H54 (cell line): ENCODE measurements around the gene ARID4B.
A peak's percentile ranks its signal among the peaks of the same experiment; 100 is the strongest.
"Not testable (repeated sequence)": the region's sequence is repeated elsewhere in the genome, so short reads cannot be mapped to it uniquely, and the experiment has no call there.

Source experiments
- DNase-seq: peaks from one replicate; pipeline ENCODE4 v3.0.0; 2011; ENCODE audit warnings: low spot score, mixed read lengths; ENCODE audit not compliant: insufficient read length
- FAIRE-seq: peaks from 3 replicates; lab custom pipeline; 2011; peaks lifted over from hg19 to GRCh38; lab: Jason Lieb, UNC
- POLR2A ChIP-seq: IDR thresholded peaks from 2 replicates; pipeline ENCODE4 v1.6.1; 2011; ENCODE audit warnings: low read depth, mild to moderate bottlenecking, low read length

ARID4B gene

GRCh38 chr1:235327559-235328270, at the start of gene ARID4B:
ARID4B (minus strand) TSS chr1:235328179; CDS start chr1:235326919, 1,260 bp downstream.
- peak; percentile 89 for TF ChIP-seq POLR2A
- FAIRE-seq (no peak), DNase-seq (peak; percentile 85)

- FAIRE-seq = no peak
- no peak for TF ChIP-seq POLR2A
- no peak for DNase-seq
Observed at GRCh38 chr1:235375919-235376605, 48.1 kb upstream of the ARID4B start.

- FAIRE-seq (no peak), DNase-seq (no peak)
- no peak for TF ChIP-seq POLR2A
Observed at GRCh38 chr1:235369802-235370201, 41.8 kb upstream of the ARID4B start.

GRCh38 chr1:235368428-235368827, 40.4 kb upstream of the ARID4B start:
- no peak for FAIRE-seq
- TF ChIP-seq POLR2A = no peak

GRCh38 chr1:235367000-235367908, 39.3 kb upstream of the ARID4B start, which contains the start of gene TBCE:
TBCE (plus strand) TSS chr1:235367427; CDS start chr1:235380050, 12,623 bp downstream.
- DNase-seq = peak; percentile 88
- TF ChIP-seq POLR2A = peak; percentile 94
- peak; percentile 62 for FAIRE-seq

More at GRCh38 chr1:235368428-235368827, 40.4 kb upstream of the ARID4B start:
- no peak for DNase-seq

DNA sequence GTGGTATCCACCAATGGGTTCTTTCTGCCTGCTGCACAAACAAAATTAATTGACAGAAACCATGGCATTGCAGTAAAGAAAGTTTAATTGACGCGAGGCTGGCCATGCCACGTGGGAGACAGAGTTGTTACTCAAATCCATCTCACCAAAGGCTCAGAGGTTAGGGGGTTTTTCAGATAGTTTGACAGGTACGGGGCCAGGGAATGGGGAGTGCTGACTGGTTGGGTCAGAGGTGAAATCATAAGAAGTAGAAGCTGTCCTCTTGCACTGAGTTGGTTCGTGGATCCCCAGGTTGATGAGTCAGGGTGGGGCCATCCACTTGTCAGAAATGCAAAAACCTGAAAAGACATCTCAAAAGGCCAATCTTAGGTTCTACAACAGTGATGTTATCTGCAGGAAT, 38.3 kb upstream of the ARID4B start:
- FAIRE-seq (no peak), DNase-seq (no peak)
- no peak for TF ChIP-seq POLR2A

- not testable (repeated sequence) for DNase-seq, FAIRE-seq
Observed at GRCh38 chr1:235364189-235364588, 36.2 kb upstream of the ARID4B start.

DNA sequence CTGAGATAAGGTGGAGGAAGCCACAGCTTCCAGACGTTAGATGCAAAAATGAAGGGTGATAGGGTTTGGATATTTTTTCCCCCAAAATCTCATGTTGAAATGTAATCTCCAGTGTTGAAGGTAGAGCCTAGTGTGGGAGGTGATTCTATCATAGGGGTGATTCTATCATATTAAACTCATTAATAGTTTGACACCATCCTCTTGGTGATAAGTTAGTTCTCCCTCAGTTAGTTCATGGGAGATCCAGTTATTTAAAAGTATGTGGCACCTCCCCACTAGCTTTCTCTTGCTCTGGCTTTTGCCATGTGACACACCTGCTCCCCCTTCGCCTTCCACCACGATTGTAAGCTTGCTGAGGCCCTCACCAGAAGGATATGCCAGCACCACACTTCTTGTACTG, 30.9 kb upstream of the ARID4B start:
- no peak for FAIRE-seq
- DNase-seq = no peak
- no peak for TF ChIP-seq POLR2A

DNA sequence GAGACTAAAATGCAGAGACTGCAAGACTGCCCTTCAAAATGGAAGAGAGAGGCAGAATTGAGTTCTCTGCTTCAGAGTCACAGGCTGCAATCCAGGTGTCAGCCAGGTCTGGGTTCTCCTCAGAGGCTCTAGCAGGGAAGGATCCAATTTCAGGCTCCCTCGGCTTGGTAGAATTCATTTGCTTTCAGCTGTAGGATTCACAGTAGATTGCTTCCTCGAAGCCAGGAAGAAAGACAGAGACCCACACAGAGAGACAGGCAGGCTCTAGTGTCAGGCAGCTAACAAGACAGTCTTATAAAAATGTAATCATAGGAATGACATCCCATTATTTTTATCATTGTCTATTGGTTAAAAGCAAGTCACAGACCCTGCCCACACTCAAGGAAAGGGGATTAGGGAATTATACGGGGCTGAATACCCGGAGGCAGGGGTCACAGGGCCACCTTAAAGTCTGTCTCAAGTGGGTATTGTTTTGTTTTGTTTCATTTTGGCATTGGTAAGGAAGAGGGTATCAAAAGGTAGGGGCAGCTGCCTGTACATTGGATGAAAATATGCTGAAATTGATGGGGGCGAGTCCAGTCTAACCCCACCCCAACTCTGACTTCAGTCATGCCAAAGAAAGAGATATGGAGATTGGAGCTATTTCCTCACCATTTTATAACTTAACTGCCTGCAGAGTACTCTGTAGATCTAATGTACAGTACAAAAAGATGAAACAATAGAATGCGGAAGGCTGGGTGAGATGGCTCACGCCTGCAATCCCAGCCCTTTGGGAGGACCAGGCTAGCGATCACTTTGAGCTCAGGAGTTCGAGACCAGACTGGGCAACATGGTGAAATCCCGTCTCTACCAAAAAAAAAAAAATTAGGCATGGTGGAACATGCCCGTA, 29.8 kb upstream of the ARID4B start:
- no peak for FAIRE-seq
- no peak for DNase-seq
- TF ChIP-seq POLR2A = no peak

- DNase-seq (no peak), FAIRE-seq (no peak)
Observed at GRCh38 chr1:235351898-235352297, 23.9 kb upstream of the ARID4B start.

DNA sequence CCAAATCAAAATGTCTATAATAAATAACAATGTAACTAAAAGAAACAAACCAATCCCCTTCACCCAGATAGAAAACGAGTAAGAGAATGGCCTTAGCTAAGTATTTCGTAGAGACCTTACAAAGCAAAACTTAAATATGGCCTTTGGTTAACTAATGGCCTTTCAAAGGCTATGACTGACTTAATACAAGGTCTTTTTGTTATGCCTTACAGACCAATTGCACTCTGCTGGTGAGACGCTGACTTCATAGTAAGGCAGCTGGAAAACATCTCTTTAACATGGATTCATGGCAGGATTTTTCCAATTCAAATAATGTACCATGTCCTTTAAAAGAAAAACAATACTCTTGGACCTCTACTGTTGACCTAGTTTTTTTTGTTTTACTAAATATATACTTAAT, 23.5 kb upstream of the ARID4B start:
- no peak for DNase-seq
- FAIRE-seq = no peak
- TF ChIP-seq POLR2A = no peak

More at GRCh38 chr1:235351898-235352297, 23.9 kb upstream of the ARID4B start:
- TF ChIP-seq POLR2A = no peak

DNA sequence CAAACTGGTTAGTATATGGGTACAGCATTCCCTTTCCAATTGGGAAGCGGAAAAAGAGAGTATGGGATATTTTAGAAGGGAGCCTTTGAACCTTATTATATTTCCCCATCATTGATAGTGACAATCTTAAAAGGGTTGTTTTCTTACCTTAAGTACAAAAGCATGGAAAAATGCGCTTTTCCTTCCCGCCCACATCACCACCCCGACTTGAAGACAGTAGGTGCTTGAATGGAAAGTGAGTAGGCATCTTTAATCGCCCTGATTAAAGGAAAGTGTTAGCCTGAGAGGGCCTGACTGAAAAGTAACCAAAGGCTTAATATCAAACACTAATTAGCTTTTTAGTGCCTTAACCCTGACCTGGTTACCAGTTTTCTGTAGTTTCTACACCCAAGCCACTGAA, 15.7 kb upstream of the ARID4B start:
- no peak for FAIRE-seq
- DNase-seq = no peak
- TF ChIP-seq POLR2A = no peak

DNA sequence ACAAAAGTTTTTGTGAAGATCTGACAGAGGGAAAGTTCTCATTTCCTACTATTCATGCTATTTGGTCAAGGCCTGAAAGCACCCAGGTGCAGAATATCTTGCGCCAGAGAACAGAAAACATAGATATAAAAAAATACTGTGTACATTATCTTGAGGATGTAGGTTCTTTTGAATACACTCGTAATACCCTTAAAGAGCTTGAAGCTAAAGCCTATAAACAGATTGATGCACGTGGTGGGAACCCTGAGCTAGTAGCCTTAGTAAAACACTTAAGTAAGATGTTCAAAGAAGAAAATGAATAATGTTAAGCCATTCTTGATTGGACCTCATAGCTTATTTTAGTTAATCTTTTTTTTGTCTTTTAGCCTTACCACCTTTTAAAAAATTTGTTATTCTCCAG, 14.5 kb upstream of the ARID4B start:
- DNase-seq (no peak), FAIRE-seq (no peak)
- TF ChIP-seq POLR2A = no peak
